NCI-H524 (cell line): Measurements from ENCODE around the gene NPTN.

ENCODE experiments used
- DNase-seq, 2 experiments: peaks; one replicate each; lab custom pipeline; 2025; lab: John Stamatoyannopoulos, UW

The NPTN gene

GRCh38 chr15:73631915-73632669 lies 1.1 kb downstream of the NPTN start:
- DNase-seq: peak in 1 of 2 experiments; percentile 27

- DNase-seq: no peak
These were observed 2.2 kb downstream of the NPTN start for GRCh38 chr15:73630921-73631362.

- DNase-seq: peak; percentile 75 to 86
These were observed 3.3 kb downstream of the NPTN start for GRCh38 chr15:73629798-73630429.

GRCh38 chr15:73628976-73629797 lies 4.0 kb downstream of the NPTN start:
- no peak for DNase-seq

- no peak for DNase-seq
These were observed 5.1 kb downstream of the NPTN start for GRCh38 chr15:73628102-73628501.

GRCh38 chr15:73626072-73626471 lies 7.1 kb downstream of the NPTN start:
- DNase-seq: no peak

- DNase-seq: no peak
These were observed 8.7 kb downstream of the NPTN start for GRCh38 chr15:73624530-73624929.

GRCh38 chr15:73621286-73621826 lies 11.8 kb downstream of the NPTN start:
- no peak for DNase-seq

GRCh38 chr15:73620078-73620477 lies 13.1 kb downstream of the NPTN start:
- DNase-seq: peak in 1 of 2 experiments; percentile 26

- DNase-seq: no peak
These were observed 15.3 kb downstream of the NPTN start for GRCh38 chr15:73617913-73618312.

GRCh38 chr15:73617301-73617831 lies 15.8 kb downstream of the NPTN start:
- peak in 1 of 2 experiments; percentile 55 for DNase-seq

GRCh38 chr15:73608941-73609340 lies 24.2 kb downstream of the NPTN start:
- no peak for DNase-seq

GRCh38 chr15:73608475-73608874 lies 24.7 kb downstream of the NPTN start:
- DNase-seq: no peak

- DNase-seq: no peak
These were observed 25.3 kb downstream of the NPTN start for GRCh38 chr15:73607843-73608242.

- no peak for DNase-seq
These were observed 25.8 kb downstream of the NPTN start for GRCh38 chr15:73607405-73607804.

- DNase-seq: no peak
These were observed 27.3 kb downstream of the NPTN start for GRCh38 chr15:73605759-73606436.

- no peak for DNase-seq
These were observed 28.7 kb downstream of the NPTN start for GRCh38 chr15:73604477-73604876.

- DNase-seq: no peak
These were observed 30.2 kb downstream of the NPTN start for GRCh38 chr15:73602992-73603391.

- DNase-seq: no peak
These were observed 30.7 kb downstream of the NPTN start for GRCh38 chr15:73602446-73602843.

GRCh38 chr15:73601451-73602445 lies 31.4 kb downstream of the NPTN start:
- peak; percentile 58 to 78 for DNase-seq
